Keratinocyte (primary cell): ENCODE measurements around the gene C14orf93. TPM values are rescaled to one million over a fixed set of nuclear protein-coding genes. Genes with fewer than 3 reads are reported as not detected.

ENCODE experiments used
- DNase-seq: peaks from one replicate; pipeline ENCODE4 v3.0.0-alpha.2; 2011; ENCODE audit warnings: low read depth, missing footprints, low spot score
- FAIRE-seq: peaks from 2 replicates; lab custom pipeline; 2011; peaks lifted over from hg19 to GRCh38; lab: Jason Lieb, UNC
- H2AFZ ChIP-seq: 2 replicates; pipeline ENCODE4 v1.6.0; 2012; ENCODE audit warnings: low read length, control low read depth, inconsistent platforms; ENCODE audit not compliant: control insufficient read depth
- H3K27ac ChIP-seq: 2 replicates; pipeline ENCODE4 v1.5.1; 2011; ENCODE audit warnings: low read length; ENCODE audit not compliant: control insufficient read depth, insufficient read depth
- H3K27me3 ChIP-seq: 3 replicates; pipeline ENCODE4 v1.6.0; 2011; ENCODE audit warnings: low read length; ENCODE audit not compliant: control insufficient read depth, insufficient read depth; ENCODE audit errors: extremely low read depth
- H3K36me3 ChIP-seq, 2 experiments: 2 replicates in 1 of 2; 3 replicates in 1 of 2; pipeline ENCODE4 v1.5.1; 2011; ENCODE audit warnings: low read length in 2 of 2, mild to moderate bottlenecking in 1 of 2; ENCODE audit not compliant: control insufficient read depth in 2 of 2, insufficient read depth in 2 of 2; ENCODE audit errors: extremely low read depth in 1 of 2
- H3K4me1 ChIP-seq: 3 replicates; pipeline ENCODE4 v1.5.1; 2011; ENCODE audit warnings: low read length; ENCODE audit not compliant: control insufficient read depth, insufficient read depth; ENCODE audit errors: extremely low read depth
- H3K4me2 ChIP-seq: 3 replicates; pipeline ENCODE4 v1.6.0; 2011; ENCODE audit warnings: low read depth, low read length; ENCODE audit not compliant: control insufficient read depth, insufficient read depth; ENCODE audit errors: extremely low read depth
- H3K4me3 ChIP-seq, 3 experiments: fragments of 200-600 bp in 1 of 3; sonication (generic) in 1 of 3; 2 replicates in 2 of 3; 3 replicates in 1 of 3; pipeline ENCODE4 v1.5.1; 2011 to 2016; ENCODE audit warnings: low read length in 3 of 3, mild to moderate bottlenecking in 3 of 3, control low read depth in 2 of 3, inconsistent platforms in 1 of 3, low read depth in 1 of 3, mixed read lengths in 1 of 3, mixed run types in 1 of 3, moderate library complexity in 1 of 3; ENCODE audit not compliant: control insufficient read depth in 2 of 3, insufficient read depth in 2 of 3; ENCODE audit errors: extremely low read depth in 1 of 3
- H3K79me2 ChIP-seq: 2 replicates; pipeline ENCODE4 v1.6.0; 2012; ENCODE audit warnings: low read length; ENCODE audit not compliant: control insufficient read depth, insufficient read depth
- H3K9ac ChIP-seq: 3 replicates; pipeline ENCODE4 v1.6.0; 2011; ENCODE audit warnings: low read length; ENCODE audit not compliant: control insufficient read depth, insufficient read depth; ENCODE audit errors: extremely low read depth
- H3K9me1 ChIP-seq: 3 replicates; pipeline ENCODE4 v1.6.0; 2011; ENCODE audit warnings: low read length; ENCODE audit not compliant: control insufficient read depth, insufficient read depth; ENCODE audit errors: extremely low read depth
- H3K9me3 ChIP-seq: 2 replicates; pipeline ENCODE4 v1.5.1; 2012; ENCODE audit warnings: low read depth, low read length; ENCODE audit not compliant: control insufficient read depth
- H4K20me1 ChIP-seq: 3 replicates; pipeline ENCODE4 v1.6.0; 2011; ENCODE audit warnings: low read length; ENCODE audit not compliant: control insufficient read depth, insufficient read depth; ENCODE audit errors: extremely low read depth
- CTCF ChIP-seq, 3 experiments: IDR thresholded peaks in 1 of 3; conservative IDR thresholded peaks in 1 of 3; optimal IDR thresholded peaks in 1 of 3; 2 replicates in 2 of 3; 3 replicates in 1 of 3; pipeline versions ENCODE3 to v1.5.1; 2011; ENCODE audit warnings: low read length in 3 of 3, mild to moderate bottlenecking in 3 of 3, moderate library complexity in 2 of 3, control low read depth in 1 of 3, inconsistent platforms in 1 of 3; ENCODE audit not compliant: insufficient read depth in 2 of 3; ENCODE audit errors: extremely low read depth in 1 of 3
- EZH2 ChIP-seq: IDR thresholded peaks from one replicate; pipeline ENCODE4 v1.6.1; 2012; ENCODE audit warnings: inconsistent platforms, mild to moderate bottlenecking, low read length, moderate library complexity
- dilution Hi-C: fragments of 300-500 bp; cut with MboI; formaldehyde crosslinking; loops from one replicate; pipeline ENCODE4 v1.7.0; 2020; ENCODE audit warnings: low sequenced_read_pairs; ENCODE audit not compliant: extremely low pct_ligation_motif_present
- polyA plus RNA-seq, 5 experiments: library from polyadenylated mRNA; depleted of rRNA in 3 of 5; stranded (reverse) in 3 of 5; stranded (forward) in 1 of 5; unstranded in 1 of 5; fragments of >200 nt; gene quantifications; 1 replicate in 1 of 5; 2 replicates in 3 of 5; 3 replicates in 1 of 5; pipeline versions ENCODE4 v1.2.1 to v1.2.3, GENCODE V29; 2011 to 2012; ENCODE audit warnings: missing spikeins in 2 of 5, low read depth in 1 of 5, low replicate concordance in 1 of 5

Gene C14orf93
- polyA plus RNA-seq, 1 donor (not counting 4 experiments of a cell fraction or from before 2014, with no cell fraction given): 7.7 TPM

GRCh38 chr14:23021889-23022442 is 12.0 kb upstream of the C14orf93 start:
- dilution Hi-C loops: no loop called here
- DNase-seq (no peak), FAIRE-seq (no peak)
- Histone ChIP-seq H3K4me3 (no peak overlapping the region), H3K4me1 (no peaks in the 10 kb centered on the region), H3K9me1 (no peaks in the 10 kb centered on the region), H3K27ac (no peak overlapping the region), H3K9ac (no peak overlapping the region), H3K9me3 (no peaks in the 10 kb centered on the region), H3K4me2 (no peak overlapping the region), H4K20me1 (no peaks in the 10 kb centered on the region), H3K36me3 (peaks cover 8% of the 10 kb centered on the region in 2 experiments), H3K79me2 (no peaks in the 10 kb centered on the region), H3K27me3 (no peaks in the 10 kb centered on the region), H2AFZ (no peak overlapping the region)
- TF ChIP-seq CTCF (optimal IDR thresholded peaks at IDR 0.05 in 1 of 3, IDR thresholded peaks at IDR 0.05 in 1 of 3, conservative IDR thresholded peaks at IDR 0.05 in 1 of 3; ENCODE audit: extremely low read depth in 1 of 3, insufficient read depth in 2 of 3, low read length in 3 of 3) (no peak), EZH2 (no peak)

GRCh38 chr14:23021434-23021833 is 11.5 kb upstream of the C14orf93 start:
- FAIRE-seq: no peak
- Histone ChIP-seq H3K4me3 (no peak overlapping the region), H3K9me3 (no peaks in the 10 kb centered on the region), H3K9me1 (no peaks in the 10 kb centered on the region), H3K4me1 (no peaks in the 10 kb centered on the region), H3K4me2 (no peak overlapping the region), H2AFZ (no peak overlapping the region), H3K27ac (no peak overlapping the region), H3K27me3 (no peaks in the 10 kb centered on the region), H3K79me2 (no peaks in the 10 kb centered on the region), H3K9ac (no peak overlapping the region), H3K36me3 (peaks cover 8% of the 10 kb centered on the region in 2 experiments), H4K20me1 (no peaks in the 10 kb centered on the region)
- dilution Hi-C loops: no loop called here
- no peak for DNase-seq
- TF ChIP-seq EZH2 (no peak), CTCF (optimal IDR thresholded peaks at IDR 0.05 in 1 of 3, IDR thresholded peaks at IDR 0.05 in 1 of 3, conservative IDR thresholded peaks at IDR 0.05 in 1 of 3; ENCODE audit: extremely low read depth in 1 of 3, insufficient read depth in 2 of 3, low read length in 3 of 3) (no peak)
